K562 (cell line): ENCODE measurements around the gene CCL20. TPM values are rescaled to one million over a fixed set of nuclear protein-coding genes. Genes with fewer than 3 reads are reported as not detected.

Experiments
- ATAC-seq: fragments of 200-7000 bp; cut with Tn5 transposase; 3 replicates; pipeline ENCODE4 v1.9.1; 2020; ENCODE audit warnings: moderate library complexity
- BruUV-seq: library from RNA; stranded (reverse); fragments of 400-500 nt; replicated peaks from 2 replicates; lab custom pipeline; 2021; lab: Mats Ljungman, UMichigan
- CTCF ChIA-PET: fragments of 300-600 bp; formaldehyde crosslinking; extraction: SDS; loops from one replicate; lab custom pipeline; 2021; ENCODE audit warnings: low intra/inter-chr PET ratio; lab: Yijun Ruan, JAX
- POLR2A ChIA-PET: fragments of 300-600, 350-650 bp; sonication (Branson Sonifier 250); formaldehyde crosslinking; extraction: SDS; loops from one replicate; lab custom pipeline; 2021; ENCODE audit warnings: antibody characterized with exemption, inconsistent platforms; lab: Yijun Ruan, JAX
- DNase-seq, 4 experiments: peaks; one replicate each; pipeline versions ENCODE4 v3.0.0 to v3.0.0-alpha.2; 2011 to 2018; ENCODE audit warnings: low spot score in 3 of 4, mixed read lengths in 3 of 4; ENCODE audit errors: extremely low read depth in 1 of 4
- FAIRE-seq: peaks from 2 replicates; lab custom pipeline; 2011; peaks lifted over from hg19 to GRCh38; lab: Jason Lieb, UNC
- H2AFZ ChIP-seq: 2 replicates; pipeline ENCODE4 v1.6.0; 2011; ENCODE audit warnings: low read depth, low read length, control low read depth, inconsistent platforms
- H3K27ac ChIP-seq: fragments of 200-600 bp; 3 replicates; pipeline ENCODE4 v1.8.0; 2011; ENCODE audit warnings: low read depth, mild to moderate bottlenecking, control low read depth, inconsistent platforms, low read length, moderate library complexity, mixed read lengths; ENCODE audit errors: extremely low read depth
- H3K27me3 ChIP-seq, 2 experiments: fragments of 300-600 bp in 1 of 2; 2 replicates in 1 of 2; 3 replicates in 1 of 2; pipeline versions ENCODE4 v1.6.0 to v1.8.0; 2011; ENCODE audit warnings: inconsistent platforms in 2 of 2, low read length in 2 of 2, mild to moderate bottlenecking in 1 of 2, mixed read lengths in 1 of 2, moderate library complexity in 1 of 2; ENCODE audit not compliant: control insufficient read depth in 2 of 2, insufficient read depth in 2 of 2
- H3K36me3 ChIP-seq: fragments of 300-600 bp; 3 replicates; pipeline ENCODE4 v1.8.0; 2011; ENCODE audit warnings: mild to moderate bottlenecking, low read length, inconsistent platforms; ENCODE audit not compliant: control insufficient read depth, insufficient read depth
- H3K4me1 ChIP-seq, 2 experiments: fragments of 200-600 bp in 1 of 2; replicated peaks in 1 of 2; 2 replicates in 1 of 2; 3 replicates in 1 of 2; pipeline versions ENCODE4 v1.5.1 to v1.8.0; 2011; ENCODE audit warnings: inconsistent platforms in 2 of 2, low read length in 2 of 2, mild to moderate bottlenecking in 1 of 2, mixed read lengths in 1 of 2, moderate library complexity in 1 of 2; ENCODE audit not compliant: control insufficient read depth in 2 of 2, insufficient read depth in 2 of 2
- H3K4me2 ChIP-seq: 2 replicates; pipeline ENCODE4 v1.6.1; 2011; ENCODE audit warnings: low read length, control low read depth, inconsistent platforms, mixed read lengths; ENCODE audit not compliant: insufficient read depth
- H3K4me3 ChIP-seq: fragments of 200-600 bp; sonication (generic), shearing (Covaris generic); 2 replicates; pipeline ENCODE4 v1.5.1; 2016; ENCODE audit warnings: control low read depth, inconsistent platforms
- H3K79me2 ChIP-seq: fragments of 200-600 bp; 3 replicates; pipeline ENCODE4 v1.8.0; 2011; ENCODE audit warnings: low read length, inconsistent platforms; ENCODE audit not compliant: control insufficient read depth, insufficient read depth
- H3K9ac ChIP-seq, 2 experiments: 2 replicates each; pipeline versions ENCODE4 v1.6.0 to v1.6.1; 2011; ENCODE audit warnings: low read depth in 2 of 2, low read length in 2 of 2, control low read depth in 1 of 2, inconsistent platforms in 1 of 2, mild to moderate bottlenecking in 1 of 2, mixed read lengths in 1 of 2; ENCODE audit not compliant: insufficient read depth in 1 of 2
- H3K9me1 ChIP-seq: one replicate; pipeline ENCODE4 v1.6.0; 2011; ENCODE audit warnings: inconsistent platforms, mild to moderate bottlenecking, low read length, moderate library complexity; ENCODE audit not compliant: control insufficient read depth, insufficient read depth
- H3K9me3 ChIP-seq: replicated peaks from 2 replicates; pipeline ENCODE4 v1.5.1; 2011; ENCODE audit warnings: low read depth, low read length, inconsistent platforms; ENCODE audit not compliant: control insufficient read depth, insufficient read depth
- H4K20me1 ChIP-seq: replicated peaks from 2 replicates; pipeline ENCODE4 v1.6.1; 2011; ENCODE audit warnings: low read length, inconsistent platforms, mixed read lengths; ENCODE audit not compliant: control insufficient read depth, insufficient read depth
- CBFA2T3 ChIP-seq: fragments of 450-650 bp; IDR thresholded peaks from 2 replicates; pipeline ENCODE4 v1.6.1; 2017
- CBX8 ChIP-seq: fragments of 200-600 bp; sonication (generic); IDR thresholded peaks from 2 replicates; pipeline ENCODE4 v1.6.1; 2012; ENCODE audit warnings: borderline replicate concordance, mixed run types, low read depth, mild to moderate bottlenecking, moderate library complexity, mixed read lengths, low read length, control low read depth, inconsistent platforms; ENCODE audit not compliant: poor library complexity, severe bottlenecking; ENCODE audit errors: extremely low read depth
- CREB1 ChIP-seq, 2 experiments: sonication (generic) in 1 of 2; formaldehyde crosslinking in 1 of 2; IDR thresholded peaks; 2 replicates each; pipeline versions ENCODE4 v1.6.1 to v1.8.0; 2012 to 2022; ENCODE audit warnings: inconsistent platforms in 1 of 2, mild to moderate bottlenecking in 1 of 2, missing genetic modification reagents in 1 of 2, moderate library complexity in 1 of 2
- HCFC1 ChIP-seq: IDR thresholded peaks from 2 replicates; pipeline ENCODE4 v1.6.1; 2012; ENCODE audit warnings: low read depth, low read length, improper control_type of control experiment
- HDGF ChIP-seq: fragments of 450-650 bp; IDR thresholded peaks from 2 replicates; pipeline ENCODE4 v1.6.1; 2016
- HNRNPK ChIP-seq: fragments of 200-400 bp; formaldehyde crosslinking; IDR thresholded peaks from one replicate; pipeline ENCODE4 v1.6.1; 2018; ENCODE audit warnings: mild to moderate bottlenecking, low read depth, low read length; ENCODE audit not compliant: poor library complexity, severe bottlenecking
- ID3 ChIP-seq, 2 experiments: fragments of 250-450 bp in 1 of 2; fragments of 450-650 bp in 1 of 2; sonication (Bioruptor Pico) in 1 of 2; IDR thresholded peaks; 2 replicates each; pipeline versions ENCODE4 v1.6.1 to v1.8.0; 2016 to 2021; ENCODE audit warnings: mild to moderate bottlenecking in 2 of 2, moderate library complexity in 2 of 2, missing compliant biosample characterization in 1 of 2, missing genetic modification characterization in 1 of 2
- IRF1 ChIP-seq: sonication (generic); formaldehyde crosslinking; IDR thresholded peaks from 2 replicates; pipeline ENCODE4 v1.8.0; 2022; ENCODE audit warnings: missing genetic modification reagents, mild to moderate bottlenecking, borderline replicate concordance
- MAX ChIP-seq: sonication (generic); formaldehyde crosslinking; IDR thresholded peaks from 2 replicates; pipeline ENCODE4 v1.9.0; 2022; ENCODE audit warnings: mild to moderate bottlenecking, missing genetic modification reagents
- RBM17 ChIP-seq: fragments of 200-400 bp; formaldehyde crosslinking; IDR thresholded peaks from 2 replicates; pipeline ENCODE4 v1.6.1; 2017; ENCODE audit warnings: low read depth, mild to moderate bottlenecking, low read length, borderline replicate concordance
- RBM25 ChIP-seq: fragments of 200-400 bp; formaldehyde crosslinking; IDR thresholded peaks from 2 replicates; pipeline ENCODE4 v1.6.1; 2018; ENCODE audit warnings: low read length, low read depth, moderate library complexity; ENCODE audit not compliant: severe bottlenecking
- SAFB ChIP-seq: fragments of 200-400 bp; formaldehyde crosslinking; IDR thresholded peaks from 2 replicates; pipeline ENCODE4 v1.6.1; 2017; ENCODE audit warnings: low read depth, low read length, borderline replicate concordance
- TFAM ChIP-seq: fragments of 250-450 bp; sonication (Bioruptor Pico); conservative IDR thresholded peaks from 2 replicates; pipeline ENCODE4 v1.5.0; 2021; ENCODE audit warnings: mild to moderate bottlenecking, moderate library complexity
- ZFP91 ChIP-seq: sonication (generic); formaldehyde crosslinking; IDR thresholded peaks from 2 replicates; pipeline ENCODE4 v1.8.0; 2022; ENCODE audit warnings: mild to moderate bottlenecking, missing genetic modification reagents
- ZNF165 ChIP-seq: fragments of 250-450 bp; sonication (Bioruptor Pico); IDR thresholded peaks from 2 replicates; pipeline ENCODE4 v1.4.0; 2020; ENCODE audit warnings: borderline replicate concordance
- WGBS: fragments of 100-300 bp; shearing (Covaris generic); methylation state at CpG from one replicate; pipeline ENCODE4 v1.1.6; 2016; ENCODE audit warnings: low coverage, mixed read lengths; ENCODE audit not compliant: insufficient coverage; ENCODE audit errors: missing lambda C conversion rate; 5-methylcytosine and 5-hydroxymethylcytosine counted together
- in situ Hi-C: fragments of 300-500 bp; cut with MboI; formaldehyde crosslinking; loops from 4 replicates; pipeline ENCODE4 v1.15.0; 2018; ENCODE audit warnings: inconsistent platforms, mixed read lengths
- intact Hi-C: fragments of 100-400 bp; cut with micrococcal nuclease; formaldehyde crosslinking; loops from 2 replicates; pipeline ENCODE4 v1.14.2; 2022
- polyA plus RNA-seq, 8 experiments: library from polyadenylated mRNA; depleted of rRNA in 4 of 8; stranded (reverse) in 5 of 8; unstranded in 3 of 8; fragments of >200 nt; fragmentation: Nextera tagmentation in 2 of 8; fragmentation: Illumina TruSeq in 1 of 8; extraction: Ambion mirVana in 2 of 8; extraction: Trizol in 1 of 8; gene quantifications; 2 replicates each; pipeline versions ENCODE4 v1.2.1 to v1.2.3, GENCODE V29; 2011 to 2014; ENCODE audit warnings: inconsistent platforms in 1 of 8, missing spikeins in 1 of 8
- total RNA-seq, 7 experiments: library from RNA; depleted of rRNA in 6 of 7; stranded (reverse); fragments of >200 nt in 6 of 7; fragmentation: Illumina TruSeq in 2 of 7; extraction: Trizol in 2 of 7; gene quantifications; 2 replicates each; pipeline versions ENCODE4 v1.2.1 to v1.2.3, GENCODE V29; 2011 to 2021; ENCODE audit warnings: low replicate concordance in 1 of 7

Gene CCL20
- total and polyA plus RNA-seq, 9 of the 15 experiments (the other 6 are each of a cell fraction or from before 2014, with no cell fraction given) = 0.29 TPM; not detected in 8

- WGBS = 3% methylated on average over 3 of the region's 3 CpGs
- TF ChIP-seq CREB1 (IDR thresholded peaks at IDR 0.05) (no peak), CREB1 (CRISPR knock-in tag; IDR thresholded peaks at IDR 0.05) (no peak), SAFB (no peak), IRF1 (no peak), RBM25 (no peak), HDGF (no peak), TFAM (CRISPR knock-in tag) (no peak), CBX8 (no peak), MAX (CRISPR knock-in tag) (no peak), HNRNPK (no peak), ID3 (CRISPR knock-in tag; IDR thresholded peaks at IDR 0.05) (no peak), ID3 (tag; IDR thresholded peaks at IDR 0.05) (no peak), HCFC1 (no peak), RBM17 (no peak), ZNF165 (CRISPR knock-in tag) (no peak), CBFA2T3 (no peak), ZFP91 (CRISPR knock-in tag) (no peak)
- Histone ChIP-seq H4K20me1 (no peaks in the 10 kb centered on the region), H3K27ac (no peak overlapping the region), H3K79me2 (no peaks in the 10 kb centered on the region), H3K9ac (no peak overlapping the region), H2AFZ (no peak overlapping the region), H3K4me3 (no peak overlapping the region), H3K27me3 (no peaks in the 10 kb centered on the region), H3K9me1 (no peaks in the 10 kb centered on the region), H3K36me3 (no peaks in the 10 kb centered on the region), H3K9me3 (no peaks in the 10 kb centered on the region), H3K4me1 (no peaks in the 10 kb centered on the region), H3K4me2 (no peak overlapping the region)
- CTCF ChIA-PET = no interaction called here
- in situ Hi-C loops = no loop called here
- BruUV-seq = no TSS peak
- FAIRE-seq (no peak), ATAC-seq (no peak), DNase-seq (no peak)
- POLR2A ChIA-PET = no interaction called here
- intact Hi-C loops = no loop called here
Observed at GRCh38 chr2:227799202-227799601, 14.4 kb upstream of the CCL20 start.
